ENCODE data around the gene ANO6.
"Not testable (repeated sequence)": the region's sequence is repeated elsewhere in the genome, so short reads cannot be mapped to it uniquely, and the experiment has no call there.

The ANO6 gene, protein sequence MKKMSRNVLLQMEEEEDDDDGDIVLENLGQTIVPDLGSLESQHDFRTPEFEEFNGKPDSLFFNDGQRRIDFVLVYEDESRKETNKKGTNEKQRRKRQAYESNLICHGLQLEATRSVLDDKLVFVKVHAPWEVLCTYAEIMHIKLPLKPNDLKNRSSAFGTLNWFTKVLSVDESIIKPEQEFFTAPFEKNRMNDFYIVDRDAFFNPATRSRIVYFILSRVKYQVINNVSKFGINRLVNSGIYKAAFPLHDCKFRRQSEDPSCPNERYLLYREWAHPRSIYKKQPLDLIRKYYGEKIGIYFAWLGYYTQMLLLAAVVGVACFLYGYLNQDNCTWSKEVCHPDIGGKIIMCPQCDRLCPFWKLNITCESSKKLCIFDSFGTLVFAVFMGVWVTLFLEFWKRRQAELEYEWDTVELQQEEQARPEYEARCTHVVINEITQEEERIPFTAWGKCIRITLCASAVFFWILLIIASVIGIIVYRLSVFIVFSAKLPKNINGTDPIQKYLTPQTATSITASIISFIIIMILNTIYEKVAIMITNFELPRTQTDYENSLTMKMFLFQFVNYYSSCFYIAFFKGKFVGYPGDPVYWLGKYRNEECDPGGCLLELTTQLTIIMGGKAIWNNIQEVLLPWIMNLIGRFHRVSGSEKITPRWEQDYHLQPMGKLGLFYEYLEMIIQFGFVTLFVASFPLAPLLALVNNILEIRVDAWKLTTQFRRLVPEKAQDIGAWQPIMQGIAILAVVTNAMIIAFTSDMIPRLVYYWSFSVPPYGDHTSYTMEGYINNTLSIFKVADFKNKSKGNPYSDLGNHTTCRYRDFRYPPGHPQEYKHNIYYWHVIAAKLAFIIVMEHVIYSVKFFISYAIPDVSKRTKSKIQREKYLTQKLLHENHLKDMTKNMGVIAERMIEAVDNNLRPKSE

DNA sequence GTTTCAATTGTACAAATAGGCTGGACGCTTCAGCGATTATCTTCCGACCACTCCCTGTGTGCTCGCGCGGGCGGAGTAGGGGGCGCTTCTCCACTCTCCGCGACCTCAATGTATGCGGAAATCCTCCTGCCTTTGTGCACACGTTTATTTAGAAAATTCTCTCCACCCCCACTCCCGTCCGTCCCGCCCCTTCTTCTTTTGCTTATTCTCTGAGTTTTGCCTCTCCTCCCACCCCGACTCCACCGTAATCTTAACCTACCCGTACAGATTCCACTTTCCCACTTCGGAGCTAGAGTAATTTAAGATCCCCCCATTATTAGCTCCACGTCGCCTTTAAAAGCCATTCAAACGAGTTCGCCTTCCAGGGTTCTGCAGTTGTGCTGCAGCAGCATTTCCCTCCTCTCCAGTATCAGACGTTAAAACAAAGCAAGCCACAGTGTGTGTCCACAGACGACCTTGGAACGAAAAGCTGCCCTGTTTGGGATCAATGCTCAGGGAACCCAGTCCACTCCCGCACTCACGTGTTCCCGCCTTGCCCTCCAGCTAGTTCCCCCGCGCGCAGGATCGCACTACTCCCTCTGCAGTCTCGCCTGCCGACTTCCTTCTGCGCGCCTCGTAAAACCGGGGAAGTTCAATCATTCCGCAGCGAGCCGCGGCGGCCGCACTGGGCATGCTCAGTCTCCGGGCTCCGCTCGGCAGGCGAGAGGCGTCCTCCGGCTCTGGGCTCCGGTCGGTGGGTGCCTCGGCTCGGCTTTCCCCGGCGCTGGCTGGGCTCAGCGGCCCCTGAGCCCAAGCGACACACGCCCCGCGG lies at the start of gene ANO6:
Gene ANO6 (plus strand): TSS at position 677 of the 811 bp plus-strand sequence. CDS start 227 bp downstream, outside the sequence.
- in situ Hi-C loops (cut with MboI; ENCODE audit: low sequenced_read_pairs), result no loop called here
- peak; percentile 88 to 92 for DNase-seq (ENCODE audit: low spot score in 2 of 2)
- no peaks in the 10 kb centered on the region for H3K9me3 ChIP-seq
- no peaks in the 10 kb centered on the region for H3K36me3 ChIP-seq (replicated peaks)
- H3K27me3 ChIP-seq (ENCODE audit: low read depth), result no peaks in the 10 kb centered on the region
- peak within 1 kb of the TSS; percentile 78 for H3K4me3 ChIP-seq
- peaks cover 22% of the 10 kb centered on the region for H3K4me1 ChIP-seq

DNA sequence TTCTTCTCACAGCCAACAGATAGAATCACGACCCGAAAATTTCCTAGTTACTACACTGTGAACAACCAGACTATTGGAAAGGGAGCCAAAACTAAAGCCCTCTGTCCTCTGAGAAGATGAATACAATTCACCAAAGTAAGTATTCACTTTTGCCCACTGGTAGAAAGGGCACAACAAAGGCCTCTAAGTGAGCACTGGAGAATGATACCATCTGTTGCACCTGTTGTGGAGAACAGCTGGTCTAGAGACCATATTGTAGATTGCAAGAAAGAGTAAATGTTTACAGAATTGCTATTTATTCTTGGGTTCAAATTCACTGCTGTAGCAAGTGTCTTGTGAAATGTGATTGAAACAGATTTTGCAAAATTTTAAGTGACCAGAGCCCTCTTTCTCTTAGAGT lies 46.9 kb upstream of the ANO6 start:
- DNase-seq (ENCODE audit: low spot score in 2 of 2), result no peak
- Histone ChIP-seq H3K9me3 (no peaks in the 10 kb centered on the region), H3K4me3 (no peak overlapping the region), H3K36me3 (replicated peaks) (no peaks in the 10 kb centered on the region), H3K4me1 (no peaks in the 10 kb centered on the region), H3K27me3 (ENCODE audit: low read depth) (no peaks in the 10 kb centered on the region)
- in situ Hi-C loops (cut with MboI; ENCODE audit: low sequenced_read_pairs), result loop anchor here (25.0 kb wide), 1 partner anchor 218 kb away; no protein-coding TSS in a partner anchor

GRCh38 chr12:45170456-45171042 lies 45.3 kb upstream of the ANO6 start:
- DNase-seq (ENCODE audit: low spot score in 2 of 2), result peak; percentile 67 to 92
- Histone ChIP-seq H3K27me3 (ENCODE audit: low read depth) (no peaks in the 10 kb centered on the region), H3K4me3 (no peak overlapping the region), H3K4me1 (no peaks in the 10 kb centered on the region), H3K9me3 (no peaks in the 10 kb centered on the region), H3K36me3 (replicated peaks) (no peaks in the 10 kb centered on the region)
- in situ Hi-C loops (cut with MboI; ENCODE audit: low sequenced_read_pairs), result loop anchor here (25.0 kb wide), 1 partner anchor 217 kb away; no protein-coding TSS in a partner anchor

- not testable (repeated sequence) for H3K4me1 ChIP-seq; H3K27me3 ChIP-seq (ENCODE audit: low read depth); DNase-seq (ENCODE audit: low spot score in 2 of 2); H3K9me3 ChIP-seq; H3K4me3 ChIP-seq; H3K36me3 ChIP-seq (replicated peaks)
- in situ Hi-C loops (cut with MboI; ENCODE audit: low sequenced_read_pairs), result loop anchor here (25.0 kb wide), 1 partner anchor 214 kb away; no protein-coding TSS in a partner anchor
These were observed 42.6 kb upstream of the ANO6 start for GRCh38 chr12:45173293-45173692.

DNA sequence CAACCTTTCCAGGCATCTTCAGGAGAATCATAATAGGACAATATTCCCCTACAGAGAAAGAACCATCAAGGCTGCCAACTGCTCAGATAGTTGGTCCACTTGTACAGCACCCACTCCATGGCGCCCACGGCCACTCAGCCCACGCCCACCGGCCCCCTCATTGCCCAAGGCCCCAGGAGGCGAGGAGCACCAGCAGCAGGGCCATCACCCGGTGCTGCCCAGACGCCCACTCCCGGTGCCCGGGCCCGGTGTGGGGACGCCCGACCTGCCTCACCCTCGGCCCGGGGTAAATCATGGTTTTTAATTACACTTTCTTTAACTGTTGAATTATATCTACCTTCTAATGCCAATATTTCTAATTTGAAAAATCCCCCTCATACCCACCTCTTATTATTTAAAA lies 41.3 kb upstream of the ANO6 start:
- Histone ChIP-seq H3K9me3 (no peaks in the 10 kb centered on the region), H3K4me1 (no peaks in the 10 kb centered on the region), H3K4me3 (no peak overlapping the region), H3K36me3 (replicated peaks) (no peaks in the 10 kb centered on the region), H3K27me3 (ENCODE audit: low read depth) (no peaks in the 10 kb centered on the region)
- in situ Hi-C loops (cut with MboI; ENCODE audit: low sequenced_read_pairs), result loop anchor here (25.0 kb wide), 1 partner anchor 213 kb away; no protein-coding TSS in a partner anchor
- no peak for DNase-seq (ENCODE audit: low spot score in 2 of 2)

DNA sequence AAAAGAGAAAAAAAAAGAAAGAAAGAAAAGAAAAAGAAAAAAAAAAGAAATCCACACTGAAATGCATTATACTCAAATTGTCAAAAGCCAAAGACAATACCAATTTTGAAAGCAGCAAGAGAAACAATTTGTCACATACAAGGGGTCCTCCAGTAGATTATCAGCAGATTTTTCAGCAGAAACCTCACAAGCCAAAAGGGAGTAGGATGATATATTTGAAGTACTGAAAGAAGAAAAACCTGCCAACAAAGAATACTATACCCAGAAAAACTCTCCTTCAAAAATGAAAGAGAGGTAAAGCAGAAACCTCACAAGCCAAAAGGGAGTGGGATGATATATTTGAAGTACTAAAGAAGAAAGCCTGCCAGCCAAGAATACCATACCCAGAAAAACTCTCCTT lies 37.1 kb upstream of the ANO6 start:
- Histone ChIP-seq H3K9me3 (no peaks in the 10 kb centered on the region), H3K4me1 (no peaks in the 10 kb centered on the region; the same call in 1 of the 2 replicates)
- in situ Hi-C loops (cut with MboI; ENCODE audit: low sequenced_read_pairs), result no loop called here

GRCh38 chr12:45182511-45182910 lies 33.4 kb upstream of the ANO6 start:
- Histone ChIP-seq H3K36me3 (replicated peaks) (no peaks in the 10 kb centered on the region), H3K4me3 (no peak overlapping the region), H3K9me3 (no peaks in the 10 kb centered on the region), H3K27me3 (ENCODE audit: low read depth) (no peaks in the 10 kb centered on the region), H3K4me1 (no peaks in the 10 kb centered on the region; the same call in 1 of the 2 replicates)
- in situ Hi-C loops (cut with MboI; ENCODE audit: low sequenced_read_pairs), result no loop called here
- peak in 1 of 2 experiments; percentile 58 for DNase-seq (ENCODE audit: low spot score in 2 of 2)

More for the DNA sequence above, 37.1 kb upstream of the ANO6 start:
- DNase-seq (ENCODE audit: low spot score in 2 of 2), result no peak
- H3K27me3 ChIP-seq (ENCODE audit: low read depth), result no peaks in the 10 kb centered on the region
- H3K4me3 ChIP-seq, result no peak overlapping the region
- no peaks in the 10 kb centered on the region for H3K36me3 ChIP-seq (replicated peaks)

GRCh38 chr12:45183246-45183645 lies 32.6 kb upstream of the ANO6 start:
- Histone ChIP-seq H3K4me3 (no peak overlapping the region), H3K9me3 (no peaks in the 10 kb centered on the region), H3K36me3 (replicated peaks) (no peaks in the 10 kb centered on the region), H3K4me1 (no peaks in the 10 kb centered on the region; the same call in 1 of the 2 replicates), H3K27me3 (ENCODE audit: low read depth) (no peaks in the 10 kb centered on the region)
- in situ Hi-C loops (cut with MboI; ENCODE audit: low sequenced_read_pairs), result no loop called here
- no peak for DNase-seq (ENCODE audit: low spot score in 2 of 2)

DNA sequence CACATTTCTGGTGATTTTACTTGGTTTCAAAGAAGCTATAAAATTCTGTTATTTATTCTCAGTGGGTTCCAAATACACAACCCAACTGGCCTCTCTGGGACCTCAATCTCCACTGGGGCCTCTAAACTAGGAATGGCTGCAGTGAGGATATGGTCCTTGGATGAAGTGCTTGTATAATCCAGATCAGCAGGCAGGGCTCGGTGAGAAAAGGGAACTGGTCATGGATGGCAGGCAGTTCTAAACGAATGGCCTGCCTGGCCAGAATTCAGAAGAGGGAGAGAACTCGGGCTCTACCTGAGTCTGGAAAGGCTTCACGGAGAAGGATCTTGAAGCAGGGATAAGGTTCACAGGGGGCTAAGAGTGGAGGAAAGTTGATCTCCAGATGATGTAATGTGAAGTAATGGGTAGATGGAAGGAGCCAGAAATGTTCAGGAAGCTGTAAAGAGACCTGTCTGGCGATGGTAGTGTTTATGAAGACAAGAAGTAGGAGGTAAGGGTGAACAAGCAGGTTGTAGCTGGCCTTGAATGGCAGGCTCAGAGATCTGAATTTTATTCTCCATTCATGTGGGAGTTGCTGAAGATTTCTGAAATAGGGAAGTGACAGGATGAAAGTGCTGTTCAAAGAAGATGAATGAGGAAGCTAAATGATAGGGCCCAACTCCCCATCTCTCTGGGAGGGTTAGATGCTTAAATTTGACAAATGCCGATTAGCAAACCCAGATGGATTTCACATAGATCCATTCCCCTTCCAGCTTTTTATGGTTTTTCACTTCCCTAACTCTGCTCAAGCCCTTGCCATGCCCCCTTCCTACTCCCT lies 31.5 kb upstream of the ANO6 start:
- H3K4me3 ChIP-seq, result no peak overlapping the region
- H3K27me3 ChIP-seq (ENCODE audit: low read depth), result no peaks in the 10 kb centered on the region
- in situ Hi-C loops (cut with MboI; ENCODE audit: low sequenced_read_pairs), result no loop called here
- DNase-seq (ENCODE audit: low spot score in 2 of 2), result no peak
- H3K4me1 ChIP-seq, result no peaks in the 10 kb centered on the region; the same call in 1 of the 2 replicates
- H3K36me3 ChIP-seq (replicated peaks), result no peaks in the 10 kb centered on the region
- H3K9me3 ChIP-seq, result no peaks in the 10 kb centered on the region

DNA sequence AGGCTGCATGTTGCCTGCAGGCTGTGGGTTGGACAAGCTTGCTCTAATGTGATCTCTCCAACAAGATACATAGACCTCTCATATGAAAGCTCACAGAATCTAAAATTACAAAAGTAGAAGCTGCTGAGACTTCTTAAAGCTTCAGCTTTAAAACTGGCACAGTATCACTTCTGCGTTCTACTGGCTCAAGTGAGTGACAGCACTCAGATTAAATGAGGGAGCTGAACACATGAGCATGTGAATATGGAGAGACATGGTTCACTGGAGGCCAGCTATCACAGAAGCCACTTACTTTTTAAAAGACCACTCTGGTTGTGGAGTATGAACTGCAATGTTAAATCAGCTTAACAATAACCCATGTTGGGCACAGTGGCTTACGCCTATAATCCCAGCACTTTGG lies 29.1 kb upstream of the ANO6 start:
- Histone ChIP-seq H3K9me3 (no peaks in the 10 kb centered on the region), H3K27me3 (ENCODE audit: low read depth) (no peaks in the 10 kb centered on the region), H3K4me3 (no peak overlapping the region), H3K36me3 (replicated peaks) (no peaks in the 10 kb centered on the region), H3K4me1 (no peaks in the 10 kb centered on the region; the same call in 1 of the 2 replicates)
- in situ Hi-C loops (cut with MboI; ENCODE audit: low sequenced_read_pairs), result no loop called here
- no peak for DNase-seq (ENCODE audit: low spot score in 2 of 2)

DNA sequence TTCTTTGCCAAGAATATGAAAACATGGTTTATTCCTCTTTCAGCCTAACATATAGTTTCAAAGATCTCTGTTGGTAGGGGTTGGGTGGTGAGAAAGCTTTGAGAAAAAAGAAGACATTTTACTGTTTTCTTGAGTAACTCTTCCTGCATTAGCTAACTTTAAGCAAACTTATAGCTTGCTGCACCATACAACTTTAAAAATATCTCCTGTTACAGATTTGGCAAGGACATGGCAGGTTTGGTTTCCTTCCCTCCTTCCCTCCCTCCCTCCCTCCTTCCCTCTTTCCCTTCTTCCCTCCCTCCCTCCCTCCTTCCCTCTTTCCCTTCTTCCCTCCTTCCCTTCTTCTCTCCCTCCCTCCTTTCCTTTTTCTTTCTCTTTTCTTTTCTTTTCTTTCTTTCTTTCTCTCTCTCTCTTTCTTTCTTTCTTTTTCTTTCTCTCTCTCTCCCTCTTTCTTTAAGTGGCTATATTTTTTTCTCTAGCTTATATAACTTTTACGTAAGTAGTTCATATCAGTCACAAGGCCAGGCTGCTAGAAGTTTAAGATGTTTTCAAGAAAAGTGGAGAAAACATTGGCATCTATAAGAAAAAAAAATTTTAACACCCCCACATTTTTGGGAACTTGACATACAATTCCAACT lies 26.0 kb upstream of the ANO6 start:
- Histone ChIP-seq H3K27me3 (ENCODE audit: low read depth) (no peaks in the 10 kb centered on the region), H3K9me3 (no peaks in the 10 kb centered on the region), H3K4me1 (peaks cover 6% of the 10 kb centered on the region), H3K36me3 (replicated peaks) (no peaks in the 10 kb centered on the region), H3K4me3 (no peak overlapping the region)
- no peak for DNase-seq (ENCODE audit: low spot score in 2 of 2)
- in situ Hi-C loops (cut with MboI; ENCODE audit: low sequenced_read_pairs), result no loop called here

DNA sequence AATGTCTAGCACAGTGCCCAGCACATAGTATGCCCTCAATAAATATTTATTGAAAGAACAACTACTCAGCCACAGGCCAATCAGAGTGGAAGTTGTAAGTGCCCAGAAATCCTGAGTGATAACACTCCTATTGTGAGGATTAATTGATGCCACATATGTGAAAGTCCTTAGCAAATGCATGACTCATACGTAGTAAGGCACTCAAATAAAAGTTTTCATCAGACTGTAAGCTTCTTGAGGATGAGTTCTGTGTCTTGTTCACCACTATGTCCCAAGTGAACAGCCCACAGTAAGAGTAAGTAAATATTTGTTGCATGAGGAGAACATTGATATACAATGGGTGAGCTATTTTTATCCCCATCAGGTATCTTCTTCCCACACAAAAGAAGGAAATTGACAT lies 24.7 kb upstream of the ANO6 start:
- peaks cover 6% of the 10 kb centered on the region for H3K4me1 ChIP-seq
- no peaks in the 10 kb centered on the region for H3K9me3 ChIP-seq
- in situ Hi-C loops (cut with MboI; ENCODE audit: low sequenced_read_pairs), result no loop called here
- no peaks in the 10 kb centered on the region for H3K27me3 ChIP-seq (ENCODE audit: low read depth)
- no peak overlapping the region for H3K4me3 ChIP-seq
- DNase-seq (ENCODE audit: low spot score in 2 of 2), result no peak
- no peaks in the 10 kb centered on the region for H3K36me3 ChIP-seq (replicated peaks)

Data from HAP-1 (cell line).